Lower leg skin (tissue), 4 donors: ENCODE data around the gene KBTBD12. TPM values are rescaled to one million over a fixed set of nuclear protein-coding genes. Genes with fewer than 3 reads are reported as not detected.

ENCODE experiments used
- DNase-seq, 2 donors: peaks; one replicate each; pipeline ENCODE4 v3.0.0-alpha.2; 2019; ENCODE audit warnings: low spot score in 2 of 2
- H3K4me3 ChIP-seq: fragments of 200-600 bp; sonication (generic); 2 replicates; pipeline ENCODE4 v1.5.1; 2017; ENCODE audit warnings: mild to moderate bottlenecking, low read depth; ENCODE audit not compliant: poor library complexity, severe bottlenecking
- CTCF ChIP-seq, 3 donors: fragments of 450-650 bp; IDR thresholded peaks; one replicate each; pipeline ENCODE4 v1.5.1; 2016; ENCODE audit warnings: antibody characterized with exemption in 3 of 3, mild to moderate bottlenecking in 3 of 3, moderate library complexity in 2 of 3
- POLR2A ChIP-seq, 2 donors: fragments of 450-650 bp; IDR thresholded peaks; one replicate each; pipeline ENCODE4 v1.6.1; 2016 to 2017; ENCODE audit warnings: antibody characterized with exemption in 2 of 2, mild to moderate bottlenecking in 1 of 2, moderate library complexity in 1 of 2
- WGBS, 2 donors: methylation state at CpG; one replicate each; pipeline ENCODE4 v1.1.5; 2018; 5-methylcytosine and 5-hydroxymethylcytosine counted together
- intact Hi-C: fragments of 100-400 bp; cut with DNase I; formaldehyde crosslinking; loops from one replicate; pipeline ENCODE4 v1.15.0; 2023; ENCODE audit warnings: low total_unique reads
- total RNA-seq, 4 donors: library from RNA; depleted of rRNA; stranded (reverse); fragments of >200 nt; gene quantifications; one replicate each; pipeline ENCODE4 v1.1.0, GENCODE V29; 2016

The KBTBD12 gene
- total RNA-seq, 4 donors from 2014 or later = 0.22 to 0.23 TPM; not detected in 2

- TF ChIP-seq POLR2A (IDR thresholded peaks at IDR 0.05) (no peak), CTCF (IDR thresholded peaks at IDR 0.05) (no peak)
- H3K4me3 ChIP-seq = no peak overlapping the region
- intact Hi-C loops = no loop called here
- WGBS, 2 donors = 96 to 97% methylated on average over 3 of the region's 3 CpGs
- DNase-seq = no peak
Observed at GRCh38 chr3:127881586-127881985, 33.4 kb upstream of the KBTBD12 start.

GRCh38 chr3:127884041-127884440, 31.0 kb upstream of the KBTBD12 start:
- no peak overlapping the region for H3K4me3 ChIP-seq
- DNase-seq = no peak
- no peak for TF ChIP-seq POLR2A (IDR thresholded peaks at IDR 0.05)
- TF ChIP-seq CTCF (IDR thresholded peaks at IDR 0.05) = no peak
- intact Hi-C loops = no loop called here

- DNase-seq = no peak
- TF ChIP-seq POLR2A (IDR thresholded peaks at IDR 0.05) (no peak), CTCF (IDR thresholded peaks at IDR 0.05) (no peak)
- 75 to 88% methylated on average over 9 of the region's 9 CpGs for WGBS, 2 donors
- intact Hi-C loops = no loop called here
- H3K4me3 ChIP-seq = no peak overlapping the region
Observed at GRCh38 chr3:127886231-127886955, 28.6 kb upstream of the KBTBD12 start.

- no peak for DNase-seq
- no peak for TF ChIP-seq POLR2A (IDR thresholded peaks at IDR 0.05)
- TF ChIP-seq CTCF (IDR thresholded peaks at IDR 0.05) = no peak
- intact Hi-C loops = no loop called here
- H3K4me3 ChIP-seq = no peak overlapping the region
Observed at GRCh38 chr3:127886956-127887231, 28.1 kb upstream of the KBTBD12 start.

- 83 to 88% methylated on average over 4 of the region's 4 CpGs for WGBS, 2 donors
- no peak for DNase-seq
- no peak overlapping the region for H3K4me3 ChIP-seq
- intact Hi-C loops = no loop called here
- no peak for TF ChIP-seq POLR2A (IDR thresholded peaks at IDR 0.05)
- TF ChIP-seq CTCF (IDR thresholded peaks at IDR 0.05) = no peak
Observed at GRCh38 chr3:127887321-127887720, 27.7 kb upstream of the KBTBD12 start.

GRCh38 chr3:127888156-127888555, 26.9 kb upstream of the KBTBD12 start:
- no peak for DNase-seq
- H3K4me3 ChIP-seq = no peak overlapping the region
- 74% methylated on average over 4 of the region's 4 CpGs for WGBS, 2 donors
- intact Hi-C loops = no loop called here
- no peak for TF ChIP-seq POLR2A (IDR thresholded peaks at IDR 0.05)
- no peak for TF ChIP-seq CTCF (IDR thresholded peaks at IDR 0.05)
